Cardiac ventricle fibroblast (primary cell): ENCODE data around the gene EIF2S2. TPM values are rescaled to one million over a fixed set of nuclear protein-coding genes. Genes with fewer than 3 reads are reported as not detected.

Source experiments
- total RNA-seq: library from RNA; depleted of rRNA; stranded (reverse); fragments of >200 nt; gene quantifications from 2 replicates; pipeline ENCODE4 v1.2.3, GENCODE V29; 2015

EIF2S2 gene, protein sequence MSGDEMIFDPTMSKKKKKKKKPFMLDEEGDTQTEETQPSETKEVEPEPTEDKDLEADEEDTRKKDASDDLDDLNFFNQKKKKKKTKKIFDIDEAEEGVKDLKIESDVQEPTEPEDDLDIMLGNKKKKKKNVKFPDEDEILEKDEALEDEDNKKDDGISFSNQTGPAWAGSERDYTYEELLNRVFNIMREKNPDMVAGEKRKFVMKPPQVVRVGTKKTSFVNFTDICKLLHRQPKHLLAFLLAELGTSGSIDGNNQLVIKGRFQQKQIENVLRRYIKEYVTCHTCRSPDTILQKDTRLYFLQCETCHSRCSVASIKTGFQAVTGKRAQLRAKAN
- total RNA-seq = 53.7 and 55.7 TPM in 2 replicates

DNA sequence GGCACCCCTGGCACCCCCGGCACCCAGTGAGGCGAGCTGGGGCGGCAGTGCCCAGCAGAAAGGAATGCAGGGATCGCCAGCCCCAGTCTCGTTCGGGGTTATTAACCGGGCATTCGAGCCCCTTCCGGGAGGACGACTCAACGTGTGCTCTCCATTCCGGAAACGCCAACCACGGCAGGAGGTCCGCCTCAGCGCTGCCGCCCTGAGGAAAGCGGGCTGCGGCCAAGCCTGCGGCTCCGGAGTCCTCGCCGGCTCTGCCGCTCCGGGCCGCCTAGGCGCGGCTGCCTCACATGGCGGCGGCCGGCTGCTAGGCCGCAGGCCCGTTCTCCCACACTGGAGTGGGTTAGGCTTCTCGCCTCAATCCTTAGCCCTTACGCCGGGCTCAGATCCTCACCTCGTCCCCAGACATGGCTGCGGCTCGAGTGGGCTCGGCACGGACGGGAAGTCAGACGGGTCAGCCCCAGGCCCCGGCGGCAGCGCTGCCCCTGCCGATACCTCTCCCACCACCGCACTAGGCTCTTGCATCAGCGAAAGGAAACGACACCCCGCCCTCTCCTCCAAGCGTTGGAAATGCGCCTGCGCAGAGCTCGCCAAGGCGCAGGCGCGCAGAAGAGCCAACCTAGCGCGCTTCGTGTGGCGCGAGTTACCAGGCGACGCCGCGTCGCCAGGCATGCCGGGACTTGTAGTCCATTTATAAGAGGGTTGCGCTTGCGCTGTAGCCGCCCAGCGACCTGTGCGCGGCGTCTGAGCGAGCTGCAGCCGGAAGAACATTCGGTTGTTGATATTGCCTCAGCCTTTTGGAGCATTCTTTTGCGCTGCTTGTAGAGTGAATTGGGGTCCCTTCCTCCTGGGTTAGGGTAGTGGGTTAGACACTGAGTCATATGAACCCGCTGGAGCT, at the start of gene EIF2S2:
EIF2S2 (minus strand) TSS at position 542 of the 898 bp plus-strand sequence; CDS start at position 409, 133 bp downstream.

Other genes starting within 250 kb of the EIF2S2 start
- gene RALY, start 118.3 kb downstream of the EIF2S2 start, total RNA-seq = 74.3 and 76.0 TPM in 2 replicates
- gene ASIP, start 129.2 kb upstream of the EIF2S2 start, total RNA-seq = not detected in 2 replicates
- gene AHCY, start 191.1 kb upstream of the EIF2S2 start, total RNA-seq = 129 and 152 TPM in 2 replicates